OCI-M2 (cell line): ENCODE data around the gene NDUFAF5.

Experiments
- DNase-seq: peaks from one replicate; lab custom pipeline; 2025; ENCODE audit not compliant: unreplicated experiment; lab: John Stamatoyannopoulos, UW

The NDUFAF5 gene

DNA sequence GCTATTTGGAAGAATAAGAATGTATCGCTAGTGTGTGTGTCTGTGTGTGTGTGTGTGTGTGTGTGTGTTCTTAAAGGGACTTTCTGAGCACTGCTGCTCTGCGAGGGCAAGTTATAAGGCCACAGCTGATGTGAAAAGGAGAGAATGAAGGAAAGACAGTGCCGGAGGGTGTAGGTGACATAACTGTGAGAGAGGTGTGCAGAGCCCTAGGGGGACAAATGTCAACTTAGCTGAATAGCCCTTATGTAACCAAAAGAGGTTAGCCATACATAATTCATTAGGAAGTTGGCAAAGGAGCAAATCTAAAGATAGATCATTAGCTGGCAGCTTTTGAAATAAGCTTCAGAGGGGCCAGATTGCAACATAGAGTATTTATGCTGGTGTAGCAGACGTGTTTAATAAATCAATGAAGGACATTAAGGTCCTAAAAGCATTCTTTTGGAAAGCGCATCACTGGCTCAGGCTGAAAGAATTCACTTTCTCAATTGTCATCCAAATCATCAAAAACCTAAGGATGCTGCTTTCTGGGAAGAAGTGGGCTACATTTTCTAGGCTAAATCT, 81.0 kb downstream of the NDUFAF5 start:
- no peak for DNase-seq

- DNase-seq = no peak
Observed at GRCh38 chr20:13868331-13868730, 83.5 kb downstream of the NDUFAF5 start.

DNA sequence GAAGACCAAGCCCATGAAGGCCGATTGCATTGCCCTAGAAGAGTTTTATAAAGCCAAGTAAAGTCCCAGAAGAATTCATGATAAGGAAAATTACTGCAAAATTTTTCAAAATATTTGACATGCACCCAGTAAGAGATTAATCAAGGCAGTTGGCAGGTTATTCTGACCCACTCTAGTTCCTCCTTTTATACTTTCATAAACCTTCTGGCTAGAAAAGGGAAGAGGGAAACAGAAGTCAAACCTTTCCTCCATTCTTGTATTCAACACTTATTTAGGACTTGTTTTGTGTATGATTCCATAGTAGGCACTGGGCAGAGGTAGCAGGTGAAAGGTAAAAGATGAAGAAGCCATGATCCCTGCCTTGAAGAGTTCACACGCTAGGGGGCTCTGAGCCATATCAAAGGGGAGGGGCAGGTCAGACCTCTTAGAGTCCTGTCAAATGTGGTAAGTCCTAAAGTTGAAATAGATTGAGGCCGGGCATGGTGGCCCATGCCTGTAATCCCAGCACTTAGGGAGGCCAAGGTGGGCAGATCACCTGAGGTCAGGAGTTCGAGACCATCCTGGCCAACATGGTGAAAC, 85.4 kb downstream of the NDUFAF5 start:
- no peak for DNase-seq
